MM.1S (cell line): Measurements from ENCODE around the gene SHD.

ENCODE experiments used
- DNase-seq: peaks from one replicate; pipeline ENCODE4 v3.0.0-alpha.2; 2015
- H2AFZ ChIP-seq: fragments of 300-600 bp; sonication (generic); 2 replicates; pipeline ENCODE4 v1.6.0; 2016; ENCODE audit warnings: antibody characterized with exemption, low read length
- H3F3A ChIP-seq: fragments of 300-600 bp; sonication (generic); 2 replicates; pipeline ENCODE4 v1.6.1; 2016; ENCODE audit warnings: mild to moderate bottlenecking, antibody characterized with exemption, low read length, moderate library complexity, mixed read lengths; ENCODE audit not compliant: insufficient read depth
- H3K27ac ChIP-seq: fragments of 300-600 bp; sonication (generic); 2 replicates; pipeline ENCODE4 v1.5.1; 2016; ENCODE audit warnings: mild to moderate bottlenecking, low read length
- H3K27me3 ChIP-seq: fragments of 300-600 bp; sonication (generic); replicated peaks from 2 replicates; pipeline ENCODE4 v1.6.0; 2016; ENCODE audit warnings: low read length; ENCODE audit not compliant: insufficient read depth
- H3K36me3 ChIP-seq: fragments of 300-600 bp; sonication (generic); replicated peaks from 2 replicates; pipeline ENCODE4 v1.6.1; 2016; ENCODE audit warnings: mild to moderate bottlenecking, low read length, mixed read lengths; ENCODE audit not compliant: insufficient read depth
- H3K4me1 ChIP-seq: fragments of 300-600 bp; sonication (generic); 2 replicates; pipeline ENCODE4 v1.6.1; 2016; ENCODE audit warnings: low read length, mixed read lengths
- H3K4me2 ChIP-seq: fragments of 300-600 bp; sonication (generic); 2 replicates; pipeline ENCODE4 v1.6.0; 2016; ENCODE audit warnings: low read depth, low read length
- H3K4me3 ChIP-seq: fragments of 300-600 bp; sonication (generic); 2 replicates; pipeline ENCODE4 v1.5.1; 2016; ENCODE audit warnings: low read length, mixed read lengths
- H3K79me2 ChIP-seq: fragments of 300-600 bp; sonication (generic); 2 replicates; pipeline ENCODE4 v1.6.1; 2016; ENCODE audit warnings: mixed run types, low read length, mixed read lengths
- H3K9ac ChIP-seq: fragments of 300-600 bp; sonication (generic); 2 replicates; pipeline ENCODE4 v1.6.1; 2016; ENCODE audit warnings: low read length, mixed read lengths
- H3K9me2 ChIP-seq: fragments of 300-600 bp; sonication (generic); replicated peaks from 2 replicates; pipeline ENCODE4 v1.6.1; 2016; ENCODE audit warnings: mild to moderate bottlenecking, low read length, mixed read lengths; ENCODE audit not compliant: insufficient read depth
- H3K9me3 ChIP-seq: fragments of 300-600 bp; sonication (generic); replicated peaks from 2 replicates; pipeline ENCODE4 v1.6.1; 2016; ENCODE audit warnings: mild to moderate bottlenecking, low read length, mixed read lengths; ENCODE audit not compliant: insufficient read depth
- H4K20me1 ChIP-seq: fragments of 300-600 bp; sonication (generic); 2 replicates; pipeline ENCODE4 v1.6.1; 2016; ENCODE audit warnings: mild to moderate bottlenecking, low read length, moderate library complexity, mixed read lengths; ENCODE audit not compliant: insufficient read depth
- CTCF ChIP-seq: fragments of 300-600 bp; sonication (generic); IDR thresholded peaks from 2 replicates; pipeline ENCODE4 v1.5.1; 2016; ENCODE audit warnings: antibody characterized with exemption, low read length, mixed read lengths
- EZH2 ChIP-seq: fragments of 300-600 bp; sonication (generic); optimal IDR thresholded peaks from 2 replicates; pipeline ENCODE3; 2017; ENCODE audit warnings: low read depth, mild to moderate bottlenecking, antibody characterized with exemption, low read length, mixed read lengths
- EZH2phosphoT487 ChIP-seq: fragments of 300-600 bp; sonication (generic); IDR thresholded peaks from 2 replicates; pipeline ENCODE4 v1.6.1; 2018; ENCODE audit warnings: antibody characterized with exemption, low read length

SHD gene

DNA sequence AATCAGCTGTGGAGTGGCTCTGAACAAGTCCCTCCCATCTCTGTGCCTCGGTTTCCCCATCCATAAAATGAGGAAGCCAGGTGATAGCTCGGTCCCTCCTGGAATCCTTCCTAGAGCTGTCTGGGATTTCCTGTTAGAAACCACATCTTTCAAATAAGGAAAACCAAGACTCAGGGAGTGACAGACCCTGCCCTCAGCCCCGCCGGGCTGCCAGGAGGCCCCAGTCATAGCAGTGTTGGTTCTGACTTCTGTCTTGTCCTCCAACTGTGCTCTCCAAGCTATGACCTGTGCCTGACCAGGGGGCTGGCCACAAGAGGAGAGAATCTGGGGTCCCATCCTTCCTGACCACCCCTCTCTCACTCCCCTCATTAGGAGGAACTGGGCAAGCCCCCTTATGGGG is 1.1 kb upstream of the SHD start:
- no peak overlapping the region for H3K27ac ChIP-seq
- TF ChIP-seq EZH2phosphoT487 (no peak), EZH2 (no peak), CTCF (no peak)
- H3K36me3 ChIP-seq = no peaks in the 10 kb centered on the region
- H3F3A ChIP-seq = no peaks in the 10 kb centered on the region
- H3K9ac ChIP-seq = no peak overlapping the region
- DNase-seq = no peak
- H3K9me3 ChIP-seq = no peaks in the 10 kb centered on the region
- H4K20me1 ChIP-seq = no peaks in the 10 kb centered on the region
- H3K27me3 ChIP-seq = peaks cover 67% of the 10 kb centered on the region
- H3K4me1 ChIP-seq = no peaks in the 10 kb centered on the region
- no peak overlapping the region for H3K4me2 ChIP-seq
- no peak overlapping the region for H2AFZ ChIP-seq
- no peaks in the 10 kb centered on the region for H3K79me2 ChIP-seq
- H3K9me2 ChIP-seq = no peaks in the 10 kb centered on the region
- no peak overlapping the region for H3K4me3 ChIP-seq

DNA sequence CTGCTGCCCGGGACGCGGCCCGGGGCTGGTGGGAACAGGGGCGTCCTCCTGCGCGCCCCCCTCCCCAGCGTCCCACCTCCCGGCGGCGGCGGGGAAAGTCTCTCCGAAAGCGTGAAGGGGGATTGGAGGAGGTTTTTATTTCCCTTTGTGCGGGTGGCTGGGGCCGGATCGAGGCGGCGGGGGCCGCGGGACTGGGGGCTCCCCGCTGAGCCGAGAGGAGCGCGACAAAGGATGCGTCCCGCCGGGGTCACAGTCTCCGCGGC is 132 bp downstream of the SHD start:
- peaks cover 78% of the 10 kb centered on the region for H3K27me3 ChIP-seq
- no peak overlapping the region for H3K4me2 ChIP-seq
- DNase-seq = no peak
- H3K9me3 ChIP-seq = no peaks in the 10 kb centered on the region
- H3K27ac ChIP-seq = no peak overlapping the region
- no peak overlapping the region for H2AFZ ChIP-seq
- no peak overlapping the region for H3K9ac ChIP-seq
- H3K4me1 ChIP-seq = no peaks in the 10 kb centered on the region
- no peaks in the 10 kb centered on the region for H3K79me2 ChIP-seq
- H3K9me2 ChIP-seq = no peaks in the 10 kb centered on the region
- no peaks in the 10 kb centered on the region for H4K20me1 ChIP-seq
- no peaks in the 10 kb centered on the region for H3F3A ChIP-seq
- no peak for TF ChIP-seq EZH2phosphoT487
- no peak for TF ChIP-seq EZH2
- TF ChIP-seq CTCF = no peak
- H3K4me3 ChIP-seq = no peak overlapping the region
- H3K36me3 ChIP-seq = no peaks in the 10 kb centered on the region

DNA sequence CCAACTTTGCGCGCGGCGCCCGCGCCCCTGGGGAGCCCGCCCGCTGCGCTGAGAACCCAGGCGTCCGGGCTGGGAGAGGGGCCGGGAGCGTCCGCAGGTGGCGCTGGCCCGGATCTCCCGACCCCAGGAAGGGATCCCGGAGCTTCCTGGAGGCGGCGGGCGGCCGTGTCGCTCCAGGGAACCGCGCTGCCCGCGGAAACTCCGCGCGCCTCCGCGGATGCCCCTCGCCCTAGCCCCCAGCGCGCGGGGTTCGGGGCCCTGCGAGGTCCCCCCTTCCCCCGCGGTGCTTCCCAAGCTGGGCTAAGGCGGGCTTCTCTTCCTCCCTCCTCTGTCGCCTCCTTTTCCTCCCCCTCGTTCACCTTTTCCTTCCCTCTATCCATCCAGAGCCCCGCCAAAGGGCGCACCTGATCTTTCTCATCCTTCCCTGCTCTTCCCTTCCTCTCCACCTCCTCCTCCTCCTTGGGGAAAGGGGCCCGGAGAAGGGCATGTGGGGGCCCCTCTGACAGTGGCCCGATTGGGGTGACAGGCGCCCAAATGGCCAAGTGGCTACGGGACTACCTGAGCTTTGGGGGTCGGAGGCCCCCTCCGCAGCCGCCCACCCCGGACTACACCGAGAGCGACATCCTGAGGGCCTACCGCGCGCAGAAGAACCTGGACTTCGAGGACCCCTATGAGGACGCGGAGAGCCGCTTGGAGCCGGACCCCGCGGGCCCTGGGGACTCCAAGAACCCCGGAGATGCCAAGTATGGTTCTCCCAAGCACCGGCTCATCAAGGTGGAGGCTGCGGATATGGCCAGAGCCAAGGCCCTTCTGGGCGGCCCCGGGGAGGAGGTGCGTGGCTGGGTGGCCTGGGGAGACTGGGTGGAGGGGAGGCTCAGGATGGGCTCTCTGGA is 710 bp downstream of the SHD start:
- peaks cover 84% of the 10 kb centered on the region for H3K27me3 ChIP-seq
- no peak overlapping the region for H3K27ac ChIP-seq
- no peaks in the 10 kb centered on the region for H3K9me3 ChIP-seq
- no peak for DNase-seq
- H3K4me1 ChIP-seq = no peaks in the 10 kb centered on the region
- H4K20me1 ChIP-seq = no peaks in the 10 kb centered on the region
- no peaks in the 10 kb centered on the region for H3F3A ChIP-seq
- H3K36me3 ChIP-seq = no peaks in the 10 kb centered on the region
- no peaks in the 10 kb centered on the region for H3K79me2 ChIP-seq
- H2AFZ ChIP-seq = no peak overlapping the region
- no peaks in the 10 kb centered on the region for H3K9me2 ChIP-seq
- H3K4me3 ChIP-seq = no peak overlapping the region
- TF ChIP-seq CTCF (no peak), EZH2phosphoT487 (no peak), EZH2 (no peak)
- H3K9ac ChIP-seq = no peak overlapping the region
- no peak overlapping the region for H3K4me2 ChIP-seq
